Body of pancreas (tissue), 4 donors: ENCODE results near the gene JAG2. TPM values are rescaled to one million over a fixed set of nuclear protein-coding genes. Genes with fewer than 3 reads are reported as not detected.
A peak's percentile ranks its signal among the peaks of the same experiment; 100 is the strongest.

Experiments
- ATAC-seq: fragments of 150-250 bp; one replicate; pipeline ENCODE4 v1.9.1; 2016
- DNase-seq, 4 donors: peaks; one replicate each; pipeline ENCODE4 v3.0.0-alpha.2; 2019
- H3K27ac ChIP-seq, 4 donors: fragments of 200-600 bp; sonication (generic); 1 replicate in 3 of 4; 2 replicates in 1 of 4; pipeline versions ENCODE4 v1.5.1 to v1.6.1; 2016 to 2019; ENCODE audit warnings: mild to moderate bottlenecking in 1 of 4, mixed read lengths in 1 of 4, moderate library complexity in 1 of 4
- H3K27me3 ChIP-seq, 2 donors: fragments of 200-600 bp; sonication (generic); one replicate each; pipeline ENCODE4 v1.6.0; 2016; ENCODE audit warnings: mild to moderate bottlenecking in 1 of 2
- H3K36me3 ChIP-seq, 2 donors: fragments of 200-600 bp; sonication (generic); replicated peaks in 1 of 2; 2 replicates each; pipeline ENCODE4 v1.5.1; 2016; ENCODE audit warnings: low read depth in 2 of 2; ENCODE audit not compliant: insufficient read depth in 1 of 2
- H3K4me1 ChIP-seq: fragments of 200-600 bp; sonication (generic); one replicate; pipeline ENCODE4 v1.6.0; 2016
- H3K4me3 ChIP-seq, 2 donors: fragments of 200-600 bp; sonication (generic); 1 replicate in 1 of 2; 2 replicates in 1 of 2; pipeline ENCODE4 v1.5.1; 2016 to 2019
- H3K9me3 ChIP-seq, 3 donors: fragments of 200-600 bp; sonication (generic); 1 replicate in 2 of 3; 2 replicates in 1 of 3; pipeline ENCODE4 v1.5.1; 2016
- POLR2A ChIP-seq, 3 donors: fragments of 450-650 bp; IDR thresholded peaks; one replicate each; pipeline ENCODE4 v1.6.1; 2016; ENCODE audit warnings: antibody characterized with exemption in 3 of 3, mild to moderate bottlenecking in 2 of 3
- WGBS, 2 donors: methylation state at CpG; one replicate each; pipeline ENCODE4 v1.1.5; 2017; 5-methylcytosine and 5-hydroxymethylcytosine counted together
- intact Hi-C: fragments of 100-400 bp; cut with DNase I; formaldehyde crosslinking; loops from one replicate; pipeline ENCODE4 v1.15.1; 2023
- total RNA-seq, 2 donors: library from RNA; depleted of rRNA; stranded (reverse); fragments of >200 nt; gene quantifications; one replicate each; pipeline ENCODE4 v1.1.0, GENCODE V29; 2016
- TF ChIP-seq, protein P1 (sequence below), 7 experiments: fragments of 450-650 bp in 4 of 7; fragments of 200-600 bp in 3 of 7; sonication (generic) in 3 of 7; IDR thresholded peaks; one replicate each; pipeline ENCODE4 v1.5.1; 2016 to 2019; ENCODE audit warnings: antibody characterized with exemption in 7 of 7

The JAG2 gene
- total RNA-seq, 2 donors from 2014 or later: 13.5 to 36.3 TPM

DNA sequence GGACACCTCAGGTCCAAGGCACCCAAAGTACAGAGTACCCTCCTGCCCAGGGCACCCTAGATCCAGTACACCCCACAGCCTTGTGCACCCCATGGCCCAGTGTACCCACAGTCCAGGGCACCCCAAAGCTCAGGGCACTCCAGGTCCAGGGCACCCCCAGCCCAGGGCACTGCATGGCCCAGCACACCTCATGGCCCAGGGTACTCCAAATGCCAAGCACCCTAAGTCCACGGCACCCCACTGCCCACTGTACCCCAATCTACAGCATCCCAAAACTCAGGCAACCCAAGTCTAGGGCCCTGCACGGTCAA is 6.0 kb downstream of the JAG2 start:
- Histone ChIP-seq H3K27ac (no peak overlapping the region), H3K4me3 (no peak overlapping the region), H3K4me1 (peaks cover 45% of the 10 kb centered on the region), H3K9me3 (no peaks in the 10 kb centered on the region), H3K27me3 (no peaks in the 10 kb centered on the region), H3K36me3 (no peaks in the 10 kb centered on the region)
- ATAC-seq (no peak), DNase-seq (no peak)
- TF ChIP-seq, protein P1, sequence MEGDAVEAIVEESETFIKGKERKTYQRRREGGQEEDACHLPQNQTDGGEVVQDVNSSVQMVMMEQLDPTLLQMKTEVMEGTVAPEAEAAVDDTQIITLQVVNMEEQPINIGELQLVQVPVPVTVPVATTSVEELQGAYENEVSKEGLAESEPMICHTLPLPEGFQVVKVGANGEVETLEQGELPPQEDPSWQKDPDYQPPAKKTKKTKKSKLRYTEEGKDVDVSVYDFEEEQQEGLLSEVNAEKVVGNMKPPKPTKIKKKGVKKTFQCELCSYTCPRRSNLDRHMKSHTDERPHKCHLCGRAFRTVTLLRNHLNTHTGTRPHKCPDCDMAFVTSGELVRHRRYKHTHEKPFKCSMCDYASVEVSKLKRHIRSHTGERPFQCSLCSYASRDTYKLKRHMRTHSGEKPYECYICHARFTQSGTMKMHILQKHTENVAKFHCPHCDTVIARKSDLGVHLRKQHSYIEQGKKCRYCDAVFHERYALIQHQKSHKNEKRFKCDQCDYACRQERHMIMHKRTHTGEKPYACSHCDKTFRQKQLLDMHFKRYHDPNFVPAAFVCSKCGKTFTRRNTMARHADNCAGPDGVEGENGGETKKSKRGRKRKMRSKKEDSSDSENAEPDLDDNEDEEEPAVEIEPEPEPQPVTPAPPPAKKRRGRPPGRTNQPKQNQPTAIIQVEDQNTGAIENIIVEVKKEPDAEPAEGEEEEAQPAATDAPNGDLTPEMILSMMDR (IDR thresholded peaks at IDR 0.05): no peak
- no peak for TF ChIP-seq POLR2A (IDR thresholded peaks at IDR 0.05)
- intact Hi-C loops: no loop called here
- WGBS, 2 donors: 100% methylated on average over 1 of the region's 2 CpGs; no CpG with 5 or more reads in 1 of the 2 donors

DNA sequence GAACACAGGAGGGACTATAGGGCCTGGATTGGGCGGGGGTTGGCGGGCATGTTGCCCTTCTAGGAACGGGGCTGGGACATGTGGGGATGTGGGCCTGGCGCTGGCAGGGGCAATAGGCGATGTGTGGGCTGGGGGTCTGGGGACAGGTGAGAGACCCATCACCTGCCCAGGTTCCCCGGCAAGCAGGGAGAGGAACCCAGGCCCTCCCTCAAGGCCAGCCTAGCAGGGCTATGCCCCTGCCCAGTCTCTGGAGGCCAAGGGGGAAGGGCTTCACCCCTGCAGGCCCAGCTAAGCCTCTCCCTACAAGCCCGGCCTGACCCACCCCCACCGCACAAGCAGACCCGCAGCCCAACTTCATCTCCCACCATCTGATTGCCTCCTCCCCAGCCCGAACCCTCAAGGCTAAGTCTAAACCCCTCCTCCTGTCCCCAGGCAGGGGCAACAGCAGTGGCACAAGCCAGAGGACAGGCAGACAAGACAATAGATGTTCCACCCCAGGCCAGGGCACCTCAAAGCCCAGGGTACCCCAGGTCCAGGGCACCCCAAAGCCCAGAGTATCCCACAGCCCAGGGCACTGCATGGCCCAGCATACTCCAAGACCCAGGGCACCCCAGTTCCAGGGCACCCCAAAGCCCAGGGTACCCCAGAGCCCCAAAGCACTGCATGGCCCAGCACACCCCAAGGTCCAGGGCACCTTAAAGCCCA is 6.5 kb downstream of the JAG2 start:
- no peaks in the 10 kb centered on the region for H3K9me3 ChIP-seq
- no peaks in the 10 kb centered on the region for H3K36me3 ChIP-seq
- H3K4me3 ChIP-seq: no peak overlapping the region
- DNase-seq: no peak
- H3K27me3 ChIP-seq: no peaks in the 10 kb centered on the region
- intact Hi-C loops: no loop called here
- WGBS, 2 donors: 61 to 79% methylated on average over 4 to 8 of the region's 10 CpGs
- TF ChIP-seq, protein P1 (IDR thresholded peaks at IDR 0.05): no peak
- no peak for TF ChIP-seq POLR2A (IDR thresholded peaks at IDR 0.05)
- peak overlapping the region in 1 of 4 donors; percentile 10 for H3K27ac ChIP-seq
- ATAC-seq: no peak
- H3K4me1 ChIP-seq: peaks cover 41% of the 10 kb centered on the region

DNA sequence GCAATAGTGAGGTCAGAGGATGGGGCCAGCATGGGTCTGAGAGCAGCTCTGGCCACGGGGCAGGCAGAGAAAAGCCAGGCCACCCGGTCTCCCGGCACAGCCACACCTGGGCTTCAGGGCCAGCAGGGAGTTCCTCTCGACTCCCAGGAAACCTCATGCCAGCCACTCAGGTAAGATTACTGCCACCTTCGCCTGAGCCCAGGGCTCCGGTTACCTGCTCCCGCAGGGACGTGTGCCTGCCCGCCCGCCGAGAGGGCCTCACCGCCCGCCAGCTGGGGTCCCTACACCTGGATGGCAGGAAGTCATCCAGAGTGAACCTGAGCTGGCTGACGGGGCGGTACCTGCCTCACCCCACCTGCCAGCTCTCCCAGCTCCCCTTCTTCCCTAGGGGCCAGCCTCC is 7.3 kb downstream of the JAG2 start:
- WGBS, 2 donors: 51 to 74% methylated on average over 8 to 15 of the region's 15 CpGs
- ATAC-seq (no peak), DNase-seq (peak in 2 of 4 donors; percentile 61 to 67)

DNA sequence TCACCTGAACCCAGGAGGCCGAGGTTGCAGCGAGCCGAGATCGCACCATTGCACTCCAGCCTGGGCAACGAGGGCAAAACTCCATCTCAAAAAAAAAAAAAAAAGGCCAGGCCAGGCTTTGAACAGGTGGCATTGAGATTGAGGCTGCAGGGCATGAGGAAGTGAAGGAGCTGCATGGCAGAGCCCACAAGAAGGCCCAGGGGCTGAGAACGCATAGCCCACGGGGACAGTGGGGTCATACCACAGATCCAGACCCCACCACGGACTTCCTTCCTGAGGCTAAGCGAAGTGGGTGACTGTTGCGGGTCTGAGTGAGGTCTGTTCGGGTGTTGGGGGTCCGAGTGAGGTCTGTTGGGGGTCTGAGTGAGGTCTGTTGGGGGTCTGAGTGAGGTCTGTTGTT is 7.8 kb downstream of the JAG2 start:
- Histone ChIP-seq H3K4me1 (peaks cover 28% of the 10 kb centered on the region), H3K9me3 (no peaks in the 10 kb centered on the region), H3K27ac (peak overlapping the region in 1 of 4 donors; percentile 4), H3K27me3 (no peaks in the 10 kb centered on the region), H3K36me3 (no peaks in the 10 kb centered on the region), H3K4me3 (no peak overlapping the region)
- DNase-seq (no peak), ATAC-seq (no peak)
- 75 to 92% methylated on average over 12 of the region's 12 CpGs for WGBS, 2 donors
- TF ChIP-seq, protein P1 (IDR thresholded peaks at IDR 0.05): no peak
- no peak for TF ChIP-seq POLR2A (IDR thresholded peaks at IDR 0.05)
- intact Hi-C loops: no loop called here

More for the DNA sequence above, 7.3 kb downstream of the JAG2 start:
- Histone ChIP-seq H3K4me3 (no peak overlapping the region), H3K4me1 (peaks cover 33% of the 10 kb centered on the region), H3K9me3 (no peaks in the 10 kb centered on the region), H3K36me3 (no peaks in the 10 kb centered on the region), H3K27ac (peak overlapping the region in 2 of 4 donors; percentile 4 to 10), H3K27me3 (no peaks in the 10 kb centered on the region)
- intact Hi-C loops: no loop called here
- no peak for TF ChIP-seq POLR2A (IDR thresholded peaks at IDR 0.05)
- TF ChIP-seq, protein P1 (IDR thresholded peaks at IDR 0.05): no peak

DNA sequence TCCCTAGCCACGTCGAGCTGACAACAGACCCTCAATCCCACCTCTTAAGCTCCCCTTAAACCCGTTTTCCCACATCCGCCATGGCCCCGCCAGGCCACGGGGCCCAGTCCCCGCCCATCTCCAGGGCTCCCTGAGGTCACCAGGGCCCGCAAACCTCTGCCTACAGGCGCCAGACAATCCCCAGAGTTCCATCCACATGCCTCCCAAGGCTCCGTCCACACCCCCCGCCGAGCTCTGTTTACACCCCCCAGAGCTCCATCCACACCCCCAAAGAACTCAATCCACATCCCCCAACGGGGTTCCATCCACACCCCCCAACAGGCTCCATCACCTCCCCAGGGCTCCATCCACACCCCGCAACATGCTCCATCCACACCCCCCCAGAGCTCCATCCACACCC is 9.2 kb downstream of the JAG2 start:
- 87% methylated on average over 14 of the region's 14 CpGs for WGBS, 2 donors
- H3K27ac ChIP-seq: no peak overlapping the region
- H3K9me3 ChIP-seq: no peaks in the 10 kb centered on the region
- no peak overlapping the region for H3K4me3 ChIP-seq
- peaks cover 17% of the 10 kb centered on the region for H3K4me1 ChIP-seq
- DNase-seq (no peak), ATAC-seq (no peak)
- H3K36me3 ChIP-seq: no peaks in the 10 kb centered on the region
- no peaks in the 10 kb centered on the region for H3K27me3 ChIP-seq
- TF ChIP-seq, protein P1 (IDR thresholded peaks at IDR 0.05): no peak
- no peak for TF ChIP-seq POLR2A (IDR thresholded peaks at IDR 0.05)
- intact Hi-C loops: no loop called here
